22Rv1 (cell line): ENCODE measurements around the gene SLC12A7.
A peak's percentile ranks its signal among the peaks of the same experiment; 100 is the strongest.

Experiments used
- H3K27ac ChIP-seq: fragments of 450-650 bp; 2 replicates; pipeline ENCODE4 v1.5.1; 2017
- ZFX ChIP-seq: fragments of 450-650 bp; IDR thresholded peaks from 2 replicates; pipeline ENCODE4 v1.6.1; 2017; ENCODE audit warnings: antibody characterized with exemption, borderline replicate concordance
- TF ChIP-seq, protein P1 (sequence below): fragments of 450-650 bp; IDR thresholded peaks from 2 replicates; pipeline ENCODE4 v1.5.1; 2017; ENCODE audit warnings: mild to moderate bottlenecking

SLC12A7 gene

GRCh38 chr5:1133510-1134201 lies 21.8 kb upstream of the SLC12A7 start:
- no peak overlapping the region for H3K27ac ChIP-seq
- TF ChIP-seq ZFX: no peak
- TF ChIP-seq, protein P1, sequence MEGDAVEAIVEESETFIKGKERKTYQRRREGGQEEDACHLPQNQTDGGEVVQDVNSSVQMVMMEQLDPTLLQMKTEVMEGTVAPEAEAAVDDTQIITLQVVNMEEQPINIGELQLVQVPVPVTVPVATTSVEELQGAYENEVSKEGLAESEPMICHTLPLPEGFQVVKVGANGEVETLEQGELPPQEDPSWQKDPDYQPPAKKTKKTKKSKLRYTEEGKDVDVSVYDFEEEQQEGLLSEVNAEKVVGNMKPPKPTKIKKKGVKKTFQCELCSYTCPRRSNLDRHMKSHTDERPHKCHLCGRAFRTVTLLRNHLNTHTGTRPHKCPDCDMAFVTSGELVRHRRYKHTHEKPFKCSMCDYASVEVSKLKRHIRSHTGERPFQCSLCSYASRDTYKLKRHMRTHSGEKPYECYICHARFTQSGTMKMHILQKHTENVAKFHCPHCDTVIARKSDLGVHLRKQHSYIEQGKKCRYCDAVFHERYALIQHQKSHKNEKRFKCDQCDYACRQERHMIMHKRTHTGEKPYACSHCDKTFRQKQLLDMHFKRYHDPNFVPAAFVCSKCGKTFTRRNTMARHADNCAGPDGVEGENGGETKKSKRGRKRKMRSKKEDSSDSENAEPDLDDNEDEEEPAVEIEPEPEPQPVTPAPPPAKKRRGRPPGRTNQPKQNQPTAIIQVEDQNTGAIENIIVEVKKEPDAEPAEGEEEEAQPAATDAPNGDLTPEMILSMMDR: no peak

GRCh38 chr5:1133108-1133507 lies 21.2 kb upstream of the SLC12A7 start:
- no peak overlapping the region for H3K27ac ChIP-seq
- TF ChIP-seq, protein P1: no peak
- no peak for TF ChIP-seq ZFX

GRCh38 chr5:1132570-1132969 lies 20.7 kb upstream of the SLC12A7 start:
- TF ChIP-seq, protein P1: no peak
- TF ChIP-seq ZFX: no peak
- H3K27ac ChIP-seq: no peak overlapping the region

- TF ChIP-seq, protein P1: no peak
- no peak for TF ChIP-seq ZFX
- H3K27ac ChIP-seq: peak overlapping the region; percentile 85
These were observed 19.9 kb upstream of the SLC12A7 start for GRCh38 chr5:1131726-1132125.

GRCh38 chr5:1131191-1131621 lies 19.3 kb upstream of the SLC12A7 start:
- peak overlapping the region; percentile 85 for H3K27ac ChIP-seq
- no peak for TF ChIP-seq ZFX
- TF ChIP-seq, protein P1: no peak

DNA sequence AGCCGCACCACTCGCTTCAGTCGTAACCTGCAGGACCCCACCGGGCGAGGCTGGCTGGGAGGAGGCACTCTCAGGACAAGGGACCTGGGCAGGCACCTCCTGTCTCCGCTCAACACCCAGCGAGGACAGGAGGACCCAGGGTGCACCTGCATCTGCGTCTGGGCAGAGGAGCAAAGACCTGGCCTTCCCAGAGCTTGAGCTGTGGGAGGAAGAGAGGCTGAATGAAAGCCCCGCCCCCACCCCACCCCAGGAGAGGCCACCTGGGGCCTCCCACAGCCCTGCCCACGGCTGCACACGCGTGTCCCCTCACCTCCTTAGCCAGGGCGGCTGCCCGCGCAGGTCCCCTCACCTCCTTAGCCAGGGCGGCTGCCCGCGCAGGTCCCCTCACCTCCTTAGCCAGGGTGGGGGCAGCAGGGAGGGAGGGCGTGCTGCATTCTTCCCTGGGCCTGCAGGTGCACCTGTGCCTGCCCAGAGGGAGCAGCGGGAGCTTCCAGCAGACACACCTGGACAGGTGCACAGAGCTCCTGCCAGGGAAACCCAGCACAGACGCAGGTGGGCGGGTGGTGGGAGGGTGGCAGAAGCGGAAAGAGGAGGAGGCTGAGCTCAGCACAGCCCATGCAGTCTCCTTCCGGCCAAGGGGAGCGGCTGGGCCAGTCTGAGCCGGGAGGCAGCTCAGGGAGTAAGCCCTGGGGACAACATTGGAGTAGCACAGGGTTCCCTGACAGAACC lies 18.5 kb upstream of the SLC12A7 start:
- TF ChIP-seq, protein P1: peak; percentile 18; the same call in 1 of the 2 replicates
- no peak for TF ChIP-seq ZFX
- H3K27ac ChIP-seq: peak overlapping the region; percentile 85

- peak overlapping the region; percentile 85 for H3K27ac ChIP-seq
- TF ChIP-seq, protein P1: no peak
- no peak for TF ChIP-seq ZFX
These were observed 17.8 kb upstream of the SLC12A7 start for GRCh38 chr5:1129711-1130055.
